Activated CD8-positive, alpha-beta memory T cell treated with anti-CD3 and anti-CD28 coated beads, Interleukin-2, amount 50 U/mL, for 4 hours (primary cell): Measurements from ENCODE around the gene GIPR.
"Not testable (repeated sequence)": the region's sequence is repeated elsewhere in the genome, so short reads cannot be mapped to it uniquely, and the experiment has no call there.

Experiments used
- DNase-seq: peaks from one replicate; pipeline ENCODE4 v3.0.0-alpha.2; 2020

Gene GIPR

GRCh38 chr19:45667620-45668341 is at the start of gene GIPR:
Gene GIPR (plus strand): TSS chr19:45668221. CDS start chr19:45669521, 1,300 bp downstream.
- DNase-seq, result peak; percentile 62

GRCh38 chr19:45621389-45621788 is 46.6 kb upstream of the GIPR start:
- no peak for DNase-seq

GRCh38 chr19:45621976-45622503 is 46.0 kb upstream of the GIPR start:
- no peak for DNase-seq

- no peak for DNase-seq
Observed at GRCh38 chr19:45623984-45624383, 44.0 kb upstream of the GIPR start.

GRCh38 chr19:45628219-45628618 is 39.8 kb upstream of the GIPR start:
- not testable (repeated sequence) for DNase-seq

GRCh38 chr19:45629704-45630103 is 38.3 kb upstream of the GIPR start:
- DNase-seq, result no peak

GRCh38 chr19:45630463-45630862 is 37.6 kb upstream of the GIPR start:
- DNase-seq, result no peak

- DNase-seq, result peak; percentile 45
Observed at GRCh38 chr19:45632468-45633196, 35.4 kb upstream of the GIPR start.

- no peak for DNase-seq
Observed at GRCh38 chr19:45636275-45636674, 31.7 kb upstream of the GIPR start.

- no peak for DNase-seq
Observed at GRCh38 chr19:45636902-45637301, 31.1 kb upstream of the GIPR start.

GRCh38 chr19:45637890-45638667 is 29.9 kb upstream of the GIPR start:
- no peak for DNase-seq

GRCh38 chr19:45638930-45639729 is 28.9 kb upstream of the GIPR start, which contains the start of gene EML2:
Gene EML2 (minus strand): TSS chr19:45639397. CDS start chr19:45639376, 21 bp downstream.
- DNase-seq, result peak; percentile 52

GRCh38 chr19:45640849-45641273 is 27.2 kb upstream of the GIPR start:
- DNase-seq, result peak; percentile 41

GRCh38 chr19:45641274-45642105 is 26.5 kb upstream of the GIPR start:
- DNase-seq, result peak; percentile 59

GRCh38 chr19:45643024-45643926 is 24.7 kb upstream of the GIPR start:
- DNase-seq, result peak; percentile 96

- DNase-seq, result no peak
Observed at GRCh38 chr19:45643927-45644771, 23.9 kb upstream of the GIPR start.

- no peak for DNase-seq
Observed at GRCh38 chr19:45645068-45645630, 22.9 kb upstream of the GIPR start.

GRCh38 chr19:45645631-45646344 is 22.2 kb upstream of the GIPR start:
- peak; percentile 61 for DNase-seq
